GM10248 (cell line): ENCODE measurements around the gene MED9.
"Not testable (repeated sequence)": the region's sequence is repeated elsewhere in the genome, so short reads cannot be mapped to it uniquely, and the experiment has no call there.

Source experiments
- CTCF ChIA-PET: fragments of 300-600 bp; sonication (Branson Sonifier 250); formaldehyde crosslinking; extraction: SDS; loops from one replicate; lab custom pipeline; 2021; ENCODE audit warnings: antibody characterized with exemption; lab: Yijun Ruan, JAX
- POLR2A ChIA-PET: fragments of 350-650 bp; sonication (Branson Sonifier 250); formaldehyde crosslinking; extraction: SDS; loops from one replicate; lab custom pipeline; 2020; ENCODE audit warnings: antibody characterized with exemption; lab: Yijun Ruan, JAX
- DNase-seq: peaks from one replicate; pipeline ENCODE4 v3.0.0; 2012; ENCODE audit errors: extremely low spot score
- TF ChIP-seq, protein P1 (sequence below): IDR thresholded peaks from 2 replicates; pipeline ENCODE4 v1.5.1; 2012; ENCODE audit warnings: mild to moderate bottlenecking, low read depth; ENCODE audit errors: extremely low read depth, missing control alignments, control extremely low read depth

The MED9 gene

DNA sequence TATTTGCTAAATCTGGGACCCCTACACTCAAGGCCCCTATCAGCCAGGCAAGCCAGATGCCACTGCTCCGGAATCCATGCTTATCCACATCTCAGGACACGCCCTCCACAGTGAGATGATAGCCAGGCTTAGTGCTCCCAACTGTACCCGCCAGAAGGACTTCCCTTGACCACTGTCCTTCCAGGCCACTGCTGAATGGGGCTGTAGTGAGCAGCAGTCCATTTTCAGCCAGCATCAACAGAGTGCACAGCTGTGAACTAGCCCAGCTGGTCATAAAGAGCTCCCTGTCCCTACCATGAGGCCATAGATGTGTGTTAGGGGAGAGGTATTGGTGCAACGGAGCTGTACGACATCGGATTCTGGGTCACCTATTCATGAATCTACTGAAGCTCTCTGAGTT is 13.0 kb upstream of the MED9 start:
- ChIA-PET POLR2A (no interaction called here), CTCF (interaction anchor here (1.2 kb wide), 1 partner anchor 35 kb away, joined by 3 read pairs; no protein-coding TSS in a partner anchor)
- TF ChIP-seq, protein P1, sequence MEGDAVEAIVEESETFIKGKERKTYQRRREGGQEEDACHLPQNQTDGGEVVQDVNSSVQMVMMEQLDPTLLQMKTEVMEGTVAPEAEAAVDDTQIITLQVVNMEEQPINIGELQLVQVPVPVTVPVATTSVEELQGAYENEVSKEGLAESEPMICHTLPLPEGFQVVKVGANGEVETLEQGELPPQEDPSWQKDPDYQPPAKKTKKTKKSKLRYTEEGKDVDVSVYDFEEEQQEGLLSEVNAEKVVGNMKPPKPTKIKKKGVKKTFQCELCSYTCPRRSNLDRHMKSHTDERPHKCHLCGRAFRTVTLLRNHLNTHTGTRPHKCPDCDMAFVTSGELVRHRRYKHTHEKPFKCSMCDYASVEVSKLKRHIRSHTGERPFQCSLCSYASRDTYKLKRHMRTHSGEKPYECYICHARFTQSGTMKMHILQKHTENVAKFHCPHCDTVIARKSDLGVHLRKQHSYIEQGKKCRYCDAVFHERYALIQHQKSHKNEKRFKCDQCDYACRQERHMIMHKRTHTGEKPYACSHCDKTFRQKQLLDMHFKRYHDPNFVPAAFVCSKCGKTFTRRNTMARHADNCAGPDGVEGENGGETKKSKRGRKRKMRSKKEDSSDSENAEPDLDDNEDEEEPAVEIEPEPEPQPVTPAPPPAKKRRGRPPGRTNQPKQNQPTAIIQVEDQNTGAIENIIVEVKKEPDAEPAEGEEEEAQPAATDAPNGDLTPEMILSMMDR: no peak
- DNase-seq: no peak

DNA sequence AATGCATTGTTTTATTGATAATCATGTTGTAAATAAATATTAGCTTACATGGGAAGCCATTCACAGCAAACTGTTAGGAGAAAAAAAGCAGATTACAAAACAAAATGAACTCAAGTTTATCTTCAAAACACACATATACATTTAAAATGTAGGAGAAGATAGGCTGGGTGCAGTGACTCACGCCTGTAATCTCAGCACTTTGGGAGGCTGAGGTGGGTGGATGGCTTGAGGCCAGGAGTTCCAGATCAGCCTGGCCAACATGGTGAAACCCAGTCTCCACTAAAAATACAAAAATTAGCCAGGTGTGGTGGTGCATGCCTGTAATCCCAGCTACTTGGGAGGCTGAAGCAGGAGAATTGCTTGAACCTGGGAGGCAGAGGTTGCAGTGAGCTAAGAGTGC is 10.9 kb upstream of the MED9 start:
- POLR2A ChIA-PET, DNase-seq: not testable (repeated sequence)
- CTCF ChIA-PET: interaction anchor here (2.0 kb wide), 1 partner anchor 25 kb away, joined by 6 read pairs; no protein-coding TSS in a partner anchor

DNA sequence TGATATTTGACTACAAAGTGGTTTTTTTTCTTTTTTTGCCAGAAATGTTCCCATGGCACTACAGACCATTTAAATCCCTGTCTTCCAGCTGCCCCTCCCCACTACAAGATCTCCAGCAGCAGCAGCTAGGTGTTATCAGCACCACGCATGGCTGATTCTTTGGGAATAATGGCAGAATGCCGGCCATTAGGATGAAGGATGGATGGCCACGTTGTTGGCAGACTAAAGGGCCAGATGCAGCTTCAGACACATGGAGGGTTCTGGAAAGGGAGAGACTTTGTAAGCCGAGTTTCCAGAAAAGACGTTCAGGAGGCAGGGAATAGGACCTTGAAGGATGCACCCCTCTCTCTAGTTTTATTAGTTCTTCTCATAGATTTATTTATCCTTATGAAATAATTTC is 10.3 kb upstream of the MED9 start:
- POLR2A ChIA-PET: no interaction called here
- no peak for DNase-seq
- TF ChIP-seq, protein P1: no peak
- CTCF ChIA-PET: interaction anchor here (1.3 to 2.2 kb wide), 3 partner anchors 24 to 30 kb away, joined by 5 to 12 read pairs (median 6); partner anchors contain the start of gene RASD1

DNA sequence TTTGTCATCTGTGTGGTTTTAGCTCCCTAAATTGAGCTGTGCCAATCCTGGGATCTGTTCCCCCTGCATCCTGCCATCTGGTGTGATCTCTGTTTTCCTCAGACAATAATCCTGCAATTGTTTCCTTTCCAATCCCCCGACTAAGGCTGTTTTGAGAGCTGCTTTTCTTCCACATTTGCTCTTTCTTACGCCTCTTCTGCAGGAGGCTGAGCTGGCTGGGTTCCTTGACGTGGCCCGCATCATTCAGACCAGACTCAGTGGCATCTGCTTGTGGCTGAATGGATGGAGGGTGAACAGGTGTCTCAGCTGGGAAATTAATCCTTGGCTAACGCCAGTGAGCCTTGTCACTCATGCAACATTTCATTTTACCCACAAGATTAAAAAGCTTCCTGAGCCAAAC is 9.8 kb upstream of the MED9 start:
- no peak for DNase-seq
- POLR2A ChIA-PET: no interaction called here
- TF ChIP-seq, protein P1: no peak
- CTCF ChIA-PET: interaction anchor here (1.3 to 2.2 kb wide), 4 partner anchors 24 to 30 kb away, joined by 4 to 12 read pairs (median 6); partner anchors contain the start of gene RASD1

DNA sequence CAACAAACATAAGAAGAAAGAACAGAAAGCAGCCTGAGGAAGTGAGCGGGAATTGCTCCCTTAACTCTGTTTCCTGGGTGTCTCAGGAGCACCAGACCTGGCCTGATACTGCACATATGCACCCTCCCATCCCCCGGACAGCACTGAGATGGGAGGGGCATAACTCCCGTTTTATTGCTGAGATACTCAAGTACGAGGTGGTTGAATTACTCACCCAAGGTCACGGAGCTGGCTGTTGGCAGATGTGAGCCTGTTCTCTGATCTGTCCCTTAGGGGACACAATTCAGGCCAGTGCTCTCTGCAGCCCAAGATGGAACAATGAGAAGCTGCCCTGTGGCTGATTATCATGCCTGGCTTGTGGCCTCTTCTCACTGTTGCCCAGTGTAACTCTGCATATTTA is 9.1 kb upstream of the MED9 start:
- POLR2A ChIA-PET: no interaction called here
- DNase-seq: no peak
- TF ChIP-seq, protein P1: no peak
- CTCF ChIA-PET: interaction anchor here (0.9 to 2.2 kb wide), 5 partner anchors 23 to 173 kb away, joined by 3 to 12 read pairs (median 5); partner anchors contain the start of gene RASD1

DNA sequence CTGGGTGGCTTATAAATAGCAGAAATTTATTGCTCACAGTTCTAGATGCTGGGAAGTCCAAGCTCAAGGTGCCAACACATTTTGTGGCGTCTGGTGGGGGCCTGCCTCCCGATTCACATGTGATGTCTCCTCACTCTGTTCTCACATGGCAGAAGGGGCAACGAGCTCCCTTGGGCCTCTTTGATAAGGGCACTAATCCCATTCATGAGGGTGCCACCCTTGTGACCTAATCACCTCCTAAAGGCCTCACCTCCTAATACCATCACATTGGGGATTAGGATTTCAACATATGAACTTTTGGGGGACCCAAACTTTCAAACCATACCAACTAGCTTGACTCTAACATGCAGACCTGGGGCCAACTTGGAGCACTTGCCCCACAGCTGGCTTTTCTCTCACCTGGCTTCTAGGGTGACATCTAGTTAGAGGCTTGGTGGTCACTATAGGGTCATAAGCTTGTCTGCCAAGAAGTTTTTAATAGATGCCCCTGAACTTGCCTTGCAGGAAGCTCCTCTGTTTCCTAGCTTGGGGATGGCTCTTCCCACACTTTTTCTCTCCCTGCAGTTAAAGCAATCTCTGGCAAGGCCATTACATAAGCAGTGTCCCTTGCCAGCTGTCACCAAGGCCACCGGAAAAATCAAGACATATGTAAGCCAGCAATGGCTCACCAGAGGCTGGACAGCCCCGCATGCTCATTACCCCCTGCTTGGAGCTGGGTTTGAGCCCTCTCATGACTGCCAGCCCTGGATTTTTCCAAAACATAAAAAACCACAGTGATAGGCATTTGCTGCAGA is 8.4 kb upstream of the MED9 start:
- no peak for DNase-seq
- POLR2A ChIA-PET: interaction anchor here (0.7 kb wide), 1 partner anchor 88 kb away, joined by 3 read pairs; no protein-coding TSS in a partner anchor
- CTCF ChIA-PET: interaction anchor here (0.9 to 2.2 kb wide), 3 partner anchors 25 to 173 kb away, joined by 3 to 12 read pairs (median 4); partner anchors contain the start of gene RASD1
- TF ChIP-seq, protein P1: no peak

DNA sequence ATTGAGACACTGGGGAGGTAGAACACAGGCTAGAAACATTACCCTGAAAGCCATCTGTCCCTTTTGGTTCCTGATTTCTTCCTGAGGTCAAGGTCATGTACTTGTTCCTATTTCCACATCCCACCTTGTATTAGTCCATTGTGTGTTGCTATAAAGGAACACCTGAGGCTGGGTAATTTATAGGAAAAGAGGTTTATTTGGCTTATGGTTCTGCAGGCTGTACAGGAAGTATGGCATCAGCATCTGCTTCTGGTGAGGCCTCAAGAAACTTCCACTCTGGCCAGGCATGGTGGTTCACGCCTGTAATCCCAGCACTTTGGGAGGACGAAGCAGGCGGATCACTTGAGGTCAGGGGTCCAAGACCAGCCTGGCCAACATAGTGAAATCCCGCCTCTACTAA is 7.4 kb upstream of the MED9 start:
- POLR2A ChIA-PET: no interaction called here
- CTCF ChIA-PET: no interaction called here
- TF ChIP-seq, protein P1: no peak
- DNase-seq: no peak
